Measurements from ENCODE around the gene HELT. TPM values are rescaled to one million over a fixed set of nuclear protein-coding genes. Genes with fewer than 3 reads are reported as not detected.
"Not testable (repeated sequence)": the region's sequence is repeated elsewhere in the genome, so short reads cannot be mapped to it uniquely, and the experiment has no call there.

HELT gene
- total RNA-seq, 1 donor from 2014 or later = not detected

GRCh38 chr4:184994623-184995010 lies 23.7 kb upstream of the HELT start:
- Histone ChIP-seq H3K27me3 (ENCODE audit: control insufficient read depth, insufficient read depth, low read length) (peaks cover 2% of the 10 kb centered on the region), H3K36me3 (ENCODE audit: control insufficient read depth, insufficient read depth, low read length) (no peaks in the 10 kb centered on the region), H3K4me3 (ENCODE audit: low read depth, low read length) (no peak overlapping the region)
- TF ChIP-seq CTCF (IDR thresholded peaks at IDR 0.05; ENCODE audit: insufficient read depth, low read length, severe bottlenecking) = no peak
- DNase-seq (ENCODE audit: low read depth) = no peak
- FAIRE-seq = no peak

GRCh38 chr4:184997656-184998055 lies 20.6 kb upstream of the HELT start:
- H3K27me3 ChIP-seq (ENCODE audit: control insufficient read depth, insufficient read depth, low read length); H3K4me3 ChIP-seq (ENCODE audit: low read depth, low read length); H3K36me3 ChIP-seq (ENCODE audit: control insufficient read depth, insufficient read depth, low read length); DNase-seq (ENCODE audit: low read depth); FAIRE-seq: not testable (repeated sequence)

GRCh38 chr4:185002784-185003183 lies 15.5 kb upstream of the HELT start:
- TF ChIP-seq CTCF (IDR thresholded peaks at IDR 0.05; ENCODE audit: insufficient read depth, low read length, severe bottlenecking) = no peak
- DNase-seq (ENCODE audit: low read depth) (no peak), FAIRE-seq (no peak)
- no peaks in the 10 kb centered on the region for H3K36me3 ChIP-seq (ENCODE audit: control insufficient read depth, insufficient read depth, low read length)
- peaks cover 3% of the 10 kb centered on the region for H3K27me3 ChIP-seq (ENCODE audit: control insufficient read depth, insufficient read depth, low read length)
- H3K4me3 ChIP-seq (ENCODE audit: low read depth, low read length) = no peak overlapping the region

GRCh38 chr4:185003596-185004351 lies 14.5 kb upstream of the HELT start:
- H3K27me3 ChIP-seq (ENCODE audit: control insufficient read depth, insufficient read depth, low read length) = peaks cover 3% of the 10 kb centered on the region
- DNase-seq (ENCODE audit: low read depth) = no peak
- no peak overlapping the region for H3K4me3 ChIP-seq (ENCODE audit: low read depth, low read length)
- peak; percentile 60 for FAIRE-seq
- no peaks in the 10 kb centered on the region for H3K36me3 ChIP-seq (ENCODE audit: control insufficient read depth, insufficient read depth, low read length)
- no peak for TF ChIP-seq CTCF (IDR thresholded peaks at IDR 0.05; ENCODE audit: insufficient read depth, low read length, severe bottlenecking)

- Histone ChIP-seq H3K4me3 (ENCODE audit: low read depth, low read length) (no peak overlapping the region), H3K36me3 (ENCODE audit: control insufficient read depth, insufficient read depth, low read length) (no peaks in the 10 kb centered on the region), H3K27me3 (ENCODE audit: control insufficient read depth, insufficient read depth, low read length) (peaks cover 3% of the 10 kb centered on the region)
- no peak for FAIRE-seq
- no peak for TF ChIP-seq CTCF (IDR thresholded peaks at IDR 0.05; ENCODE audit: insufficient read depth, low read length, severe bottlenecking)
- DNase-seq (ENCODE audit: low read depth) = peak; percentile 5
Measured at GRCh38 chr4:185004562-185005218, 13.6 kb upstream of the HELT start.

- Histone ChIP-seq H3K27me3 (ENCODE audit: control insufficient read depth, insufficient read depth, low read length) (peaks cover 5% of the 10 kb centered on the region), H3K36me3 (ENCODE audit: control insufficient read depth, insufficient read depth, low read length) (no peaks in the 10 kb centered on the region), H3K4me3 (ENCODE audit: low read depth, low read length) (no peak overlapping the region)
- TF ChIP-seq CTCF (IDR thresholded peaks at IDR 0.05; ENCODE audit: insufficient read depth, low read length, severe bottlenecking) = peak; percentile 95
- FAIRE-seq (no peak), DNase-seq (ENCODE audit: low read depth) (peak; percentile 67)
Measured at GRCh38 chr4:185005219-185005819, 13.0 kb upstream of the HELT start.
